Mammary epithelial cell (primary cell): ENCODE data around the gene UBC.

Experiments used
- EZH2 ChIP-seq: IDR thresholded peaks from 2 replicates; pipeline ENCODE4 v1.6.1; 2012; ENCODE audit warnings: low read length, inconsistent platforms, borderline replicate concordance
- TF ChIP-seq, protein P1 (sequence below), 2 donors: IDR thresholded peaks in 1 of 2; conservative IDR thresholded peaks in 1 of 2; 2 replicates each; pipeline ENCODE4 v1.5.1; 2011 to 2012; ENCODE audit warnings: inconsistent platforms in 2 of 2, low read length in 2 of 2, mild to moderate bottlenecking in 2 of 2, control low read depth in 1 of 2, low read depth in 1 of 2; ENCODE audit not compliant: insufficient read depth in 1 of 2; ENCODE audit errors: extremely low read depth in 1 of 2

DNA sequence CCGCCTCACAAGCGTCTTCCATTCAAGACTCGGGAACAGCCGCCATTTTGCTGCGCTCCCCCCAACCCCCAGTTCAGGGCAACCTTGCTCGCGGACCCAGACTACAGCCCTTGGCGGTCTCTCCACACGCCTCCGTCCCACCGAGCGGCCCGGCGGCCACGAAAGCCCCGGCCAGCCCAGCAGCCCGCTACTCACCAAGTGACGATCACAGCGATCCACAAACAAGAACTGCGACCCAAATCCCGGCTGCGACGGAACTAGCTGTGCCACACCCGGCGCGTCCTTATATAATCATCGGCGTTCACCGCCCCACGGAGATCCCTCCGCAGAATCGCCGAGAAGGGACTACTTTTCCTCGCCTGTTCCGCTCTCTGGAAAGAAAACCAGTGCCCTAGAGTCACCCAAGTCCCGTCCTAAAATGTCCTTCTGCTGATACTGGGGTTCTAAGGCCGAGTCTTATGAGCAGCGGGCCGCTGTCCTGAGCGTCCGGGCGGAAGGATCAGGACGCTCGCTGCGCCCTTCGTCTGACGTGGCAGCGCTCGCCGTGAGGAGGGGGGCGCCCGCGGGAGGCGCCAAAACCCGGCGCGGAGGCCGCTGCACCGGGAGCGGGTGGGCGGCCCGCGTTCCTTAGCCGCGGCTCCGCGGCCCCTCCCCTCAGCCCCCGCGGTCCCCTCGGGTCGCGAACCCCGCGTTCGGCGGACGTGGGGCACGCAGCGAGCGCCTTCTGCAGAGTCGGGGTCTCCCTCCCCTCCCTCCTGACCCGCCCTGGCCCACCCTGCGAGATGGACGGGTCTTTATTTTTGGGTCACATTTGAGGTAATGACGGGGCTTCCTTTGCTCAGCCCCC is at the start of gene UBC:
- TF ChIP-seq, protein P1, sequence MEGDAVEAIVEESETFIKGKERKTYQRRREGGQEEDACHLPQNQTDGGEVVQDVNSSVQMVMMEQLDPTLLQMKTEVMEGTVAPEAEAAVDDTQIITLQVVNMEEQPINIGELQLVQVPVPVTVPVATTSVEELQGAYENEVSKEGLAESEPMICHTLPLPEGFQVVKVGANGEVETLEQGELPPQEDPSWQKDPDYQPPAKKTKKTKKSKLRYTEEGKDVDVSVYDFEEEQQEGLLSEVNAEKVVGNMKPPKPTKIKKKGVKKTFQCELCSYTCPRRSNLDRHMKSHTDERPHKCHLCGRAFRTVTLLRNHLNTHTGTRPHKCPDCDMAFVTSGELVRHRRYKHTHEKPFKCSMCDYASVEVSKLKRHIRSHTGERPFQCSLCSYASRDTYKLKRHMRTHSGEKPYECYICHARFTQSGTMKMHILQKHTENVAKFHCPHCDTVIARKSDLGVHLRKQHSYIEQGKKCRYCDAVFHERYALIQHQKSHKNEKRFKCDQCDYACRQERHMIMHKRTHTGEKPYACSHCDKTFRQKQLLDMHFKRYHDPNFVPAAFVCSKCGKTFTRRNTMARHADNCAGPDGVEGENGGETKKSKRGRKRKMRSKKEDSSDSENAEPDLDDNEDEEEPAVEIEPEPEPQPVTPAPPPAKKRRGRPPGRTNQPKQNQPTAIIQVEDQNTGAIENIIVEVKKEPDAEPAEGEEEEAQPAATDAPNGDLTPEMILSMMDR (conservative IDR thresholded peaks at IDR 0.05 in 1 of 2, IDR thresholded peaks at IDR 0.05 in 1 of 2; ENCODE audit: extremely low read depth in 1 of 2, insufficient read depth in 1 of 2, low read depth in 1 of 2, low read length in 2 of 2), result no peak
- no peak for TF ChIP-seq EZH2
